BE2C (cell line): ENCODE measurements around the gene MGAT4B.

ENCODE experiments used
- DNase-seq: peaks from one replicate; pipeline ENCODE4 v3.0.0-alpha.2; 2020
- H3K27me3 ChIP-seq: fragments of 250-450 bp; sonication (Bioruptor Pico); 2 replicates; pipeline ENCODE4 v1.5.1; 2020; ENCODE audit warnings: mild to moderate bottlenecking
- H3K36me3 ChIP-seq: fragments of 250-450 bp; sonication (Bioruptor Pico); 2 replicates; pipeline ENCODE4 v1.5.1; 2020; ENCODE audit warnings: mild to moderate bottlenecking
- H3K4me1 ChIP-seq: fragments of 250-450 bp; sonication (Bioruptor Pico); 2 replicates; pipeline ENCODE4 v1.5.1; 2020
- H3K4me3 ChIP-seq: 2 replicates; pipeline ENCODE4 v1.5.1; 2011; ENCODE audit warnings: low read depth, low read length
- H3K9me3 ChIP-seq: fragments of 250-450 bp; sonication (Bioruptor Pico); 2 replicates; pipeline ENCODE4 v1.5.1; 2020
- CTCF ChIP-seq: IDR thresholded peaks from 2 replicates; pipeline ENCODE4 v1.5.1; 2012; ENCODE audit warnings: mild to moderate bottlenecking, low read depth, low read length

Gene MGAT4B

DNA sequence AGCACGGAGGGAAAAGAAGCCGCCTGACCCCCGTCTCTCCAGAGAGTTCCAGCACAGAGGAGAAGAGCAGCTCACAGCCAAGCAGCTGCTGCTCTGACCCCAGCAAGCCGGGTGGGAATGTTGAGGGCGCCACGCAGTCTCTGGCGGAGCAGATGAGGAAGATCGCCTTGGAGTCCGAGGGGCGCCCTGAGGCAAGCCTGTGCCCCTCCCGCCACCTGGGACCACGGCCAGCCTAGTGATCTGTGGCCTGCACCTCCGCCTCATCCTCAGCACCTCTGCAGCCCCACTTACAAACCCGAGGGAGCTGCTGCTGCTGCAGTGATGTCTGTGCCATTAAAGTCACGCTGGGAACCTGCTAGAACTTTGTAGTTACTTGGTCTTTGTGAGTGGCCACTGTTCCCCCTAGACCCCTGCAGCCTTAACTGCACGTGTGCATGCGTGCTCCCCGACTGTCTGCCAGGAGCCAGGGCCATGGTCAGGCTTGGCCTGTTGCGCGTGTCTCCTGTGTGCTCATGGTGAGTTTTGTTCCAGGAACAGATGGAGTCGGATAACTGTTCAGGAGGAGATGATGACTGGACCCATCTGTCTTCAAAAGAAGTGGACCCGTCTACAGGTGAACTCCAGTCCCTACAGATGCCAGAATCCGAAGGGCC is 26.5 kb upstream of the MGAT4B start:
- no peak for DNase-seq
- no peaks in the 10 kb centered on the region for H3K4me1 ChIP-seq
- TF ChIP-seq CTCF: no peak
- no peak overlapping the region for H3K4me3 ChIP-seq
- H3K9me3 ChIP-seq: no peaks in the 10 kb centered on the region
- H3K27me3 ChIP-seq: no peaks in the 10 kb centered on the region
- peaks cover 70% of the 10 kb centered on the region for H3K36me3 ChIP-seq

GRCh38 chr5:179832039-179832745 is 25.5 kb upstream of the MGAT4B start:
- Histone ChIP-seq H3K4me1 (no peaks in the 10 kb centered on the region), H3K9me3 (no peaks in the 10 kb centered on the region), H3K4me3 (no peak overlapping the region), H3K36me3 (peaks cover 70% of the 10 kb centered on the region), H3K27me3 (no peaks in the 10 kb centered on the region)
- TF ChIP-seq CTCF: no peak
- DNase-seq: no peak

- no peaks in the 10 kb centered on the region for H3K9me3 ChIP-seq
- no peaks in the 10 kb centered on the region for H3K27me3 ChIP-seq
- H3K36me3 ChIP-seq: peaks cover 70% of the 10 kb centered on the region
- no peak overlapping the region for H3K4me3 ChIP-seq
- DNase-seq: no peak
- no peak for TF ChIP-seq CTCF
- no peaks in the 10 kb centered on the region for H3K4me1 ChIP-seq
Measured at GRCh38 chr5:179830818-179831468, 24.3 kb upstream of the MGAT4B start.

GRCh38 chr5:179829732-179830435 is 23.2 kb upstream of the MGAT4B start:
- H3K9me3 ChIP-seq: no peaks in the 10 kb centered on the region
- DNase-seq: no peak
- no peaks in the 10 kb centered on the region for H3K27me3 ChIP-seq
- H3K36me3 ChIP-seq: peaks cover 79% of the 10 kb centered on the region
- TF ChIP-seq CTCF: no peak
- H3K4me3 ChIP-seq: no peak overlapping the region
- H3K4me1 ChIP-seq: no peaks in the 10 kb centered on the region

DNA sequence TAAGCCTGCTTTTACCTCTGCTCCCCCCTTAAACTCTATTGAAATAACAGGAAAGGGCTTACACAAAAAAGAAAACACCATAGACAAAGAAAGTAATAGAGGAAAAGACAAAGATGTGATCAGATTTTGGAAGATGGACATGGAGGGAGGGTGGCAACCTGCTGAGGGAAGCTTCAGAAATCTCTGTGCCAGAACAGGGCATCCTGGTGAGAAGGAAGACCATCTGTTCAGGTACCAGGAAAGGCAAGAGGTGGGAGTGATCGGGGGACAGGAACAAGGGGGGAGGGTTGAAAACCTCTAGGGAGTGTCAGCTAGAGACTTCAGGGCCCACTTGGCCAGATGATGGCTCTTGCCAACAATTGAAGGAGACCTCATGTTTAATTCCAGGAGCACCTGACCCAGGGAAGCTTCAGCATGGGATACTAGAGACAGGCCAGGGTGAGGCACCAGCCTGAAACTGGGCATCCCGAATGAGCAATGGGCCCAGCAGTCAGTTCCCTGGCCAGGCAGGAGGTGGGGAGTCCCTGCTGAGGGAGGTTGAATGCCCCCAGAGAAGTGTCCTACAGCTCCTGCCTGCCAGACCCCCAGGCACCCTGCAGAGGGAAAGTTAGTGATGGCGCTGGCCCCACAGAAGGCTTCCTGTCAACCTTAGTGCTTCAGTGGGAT is 22.2 kb upstream of the MGAT4B start:
- no peaks in the 10 kb centered on the region for H3K9me3 ChIP-seq
- peaks cover 89% of the 10 kb centered on the region for H3K36me3 ChIP-seq
- no peak for TF ChIP-seq CTCF
- no peaks in the 10 kb centered on the region for H3K27me3 ChIP-seq
- DNase-seq: no peak
- no peak overlapping the region for H3K4me3 ChIP-seq
- no peaks in the 10 kb centered on the region for H3K4me1 ChIP-seq
